PC-3 (cell line): ENCODE results near the gene ACOT8. TPM values are rescaled to one million over a fixed set of nuclear protein-coding genes. Genes with fewer than 3 reads are reported as not detected.

Experiments used
- ATAC-seq: fragments of 200-7000 bp; cut with Tn5 transposase; 2 replicates; pipeline ENCODE4 v1.9.1; 2020; ENCODE audit warnings: mild to moderate bottlenecking, moderate library complexity
- BruUV-seq: library from RNA; stranded (reverse); fragments of 400-500 nt; replicated peaks from 2 replicates; lab custom pipeline; 2021; lab: Mats Ljungman, UMichigan
- CTCF ChIA-PET: fragments of 300-600 bp; sonication (Branson Sonifier 250); formaldehyde crosslinking; loops from one replicate; lab custom pipeline; 2022; ENCODE audit warnings: antibody characterized with exemption; lab: Charles Lee
- POLR2A ChIA-PET: fragments of 300-600 bp; sonication (Branson Sonifier 250); formaldehyde crosslinking; loops from one replicate; lab custom pipeline; 2022; ENCODE audit warnings: antibody characterized with exemption; ENCODE audit not compliant: unreplicated experiment; lab: Charles Lee
- DNase-seq: peaks from one replicate; pipeline ENCODE4 v3.0.0-alpha.2; 2015
- H2AFZ ChIP-seq: fragments of 300-600 bp; sonication (generic); 2 replicates; pipeline ENCODE4 v1.6.0; 2016; ENCODE audit warnings: antibody characterized with exemption, low read length
- H3F3A ChIP-seq: fragments of 300-600 bp; sonication (generic); one replicate; pipeline ENCODE4 v1.6.0; 2017; ENCODE audit warnings: antibody characterized with exemption, low read length, control low read depth, mild to moderate bottlenecking; ENCODE audit not compliant: unreplicated experiment
- H3K27ac ChIP-seq: fragments of 300-600 bp; sonication (generic); 2 replicates; pipeline ENCODE4 v1.5.1; 2016; ENCODE audit warnings: mild to moderate bottlenecking, low read length
- H3K27me3 ChIP-seq: fragments of 300-600 bp; sonication (generic); 2 replicates; pipeline ENCODE4 v1.6.1; 2016; ENCODE audit warnings: low read length, mixed read lengths
- H3K36me3 ChIP-seq: fragments of 300-600 bp; sonication (generic); 2 replicates; pipeline ENCODE4 v1.6.1; 2016; ENCODE audit warnings: low read depth, mixed run types, low read length, mixed read lengths
- H3K4me1 ChIP-seq: fragments of 300-600 bp; sonication (generic); 2 replicates; pipeline ENCODE4 v1.5.1; 2016; ENCODE audit warnings: low read length; ENCODE audit not compliant: insufficient read depth
- H3K4me2 ChIP-seq: fragments of 300-600 bp; sonication (generic); 2 replicates; pipeline ENCODE4 v1.6.0; 2016; ENCODE audit warnings: low read length
- H3K4me3 ChIP-seq: fragments of 300-600 bp; sonication (generic); 2 replicates; pipeline ENCODE4 v1.5.1; 2016; ENCODE audit warnings: mild to moderate bottlenecking, low read length, mixed read lengths
- H3K79me2 ChIP-seq: fragments of 300-600 bp; sonication (generic); 2 replicates; pipeline ENCODE4 v1.6.1; 2017; ENCODE audit warnings: low read length, mixed read lengths
- H3K9ac ChIP-seq: fragments of 300-600 bp; sonication (generic); 2 replicates; pipeline ENCODE4 v1.6.0; 2016; ENCODE audit warnings: mild to moderate bottlenecking, low read length
- H3K9me2 ChIP-seq: fragments of 300-600 bp; sonication (generic); replicated peaks from 2 replicates; pipeline ENCODE4 v1.6.1; 2016; ENCODE audit warnings: mixed run types, low read length, mixed read lengths
- H3K9me3 ChIP-seq: fragments of 300-600 bp; sonication (generic); 2 replicates; pipeline ENCODE4 v1.6.1; 2016; ENCODE audit warnings: low read length, mixed read lengths
- H4K20me1 ChIP-seq: fragments of 300-600 bp; sonication (generic); 2 replicates; pipeline ENCODE4 v1.6.1; 2016; ENCODE audit warnings: low read length, mixed read lengths
- EZH2 ChIP-seq: fragments of 300-600 bp; sonication (generic); IDR thresholded peaks from one replicate; pipeline ENCODE4 v1.6.1; 2017; ENCODE audit warnings: antibody characterized with exemption, mild to moderate bottlenecking, low read length; ENCODE audit not compliant: unreplicated experiment
- EZH2phosphoT487 ChIP-seq: fragments of 300-600 bp; sonication (generic); IDR thresholded peaks from 2 replicates; pipeline ENCODE4 v1.6.1; 2018; ENCODE audit warnings: mild to moderate bottlenecking, antibody characterized with exemption, low read length, borderline replicate concordance
- intact Hi-C: fragments of 100-400 bp; cut with micrococcal nuclease; formaldehyde crosslinking; loops from 2 replicates; pipeline ENCODE4 v1.9.0; 2023
- total RNA-seq: library from RNA; depleted of rRNA; stranded (reverse); fragments of >200 nt; gene quantifications from 2 replicates; pipeline ENCODE4 v1.2.3, GENCODE V29; 2014
- TF ChIP-seq, protein P1 (sequence below): fragments of 300-600 bp; sonication (generic); conservative IDR thresholded peaks from 2 replicates; pipeline ENCODE4 v1.5.1; 2017; ENCODE audit warnings: antibody characterized with exemption, low read depth, mild to moderate bottlenecking, low read length

ACOT8 gene
- total RNA-seq, 1 experiment from 2014 or later: 58.8 TPM

DNA sequence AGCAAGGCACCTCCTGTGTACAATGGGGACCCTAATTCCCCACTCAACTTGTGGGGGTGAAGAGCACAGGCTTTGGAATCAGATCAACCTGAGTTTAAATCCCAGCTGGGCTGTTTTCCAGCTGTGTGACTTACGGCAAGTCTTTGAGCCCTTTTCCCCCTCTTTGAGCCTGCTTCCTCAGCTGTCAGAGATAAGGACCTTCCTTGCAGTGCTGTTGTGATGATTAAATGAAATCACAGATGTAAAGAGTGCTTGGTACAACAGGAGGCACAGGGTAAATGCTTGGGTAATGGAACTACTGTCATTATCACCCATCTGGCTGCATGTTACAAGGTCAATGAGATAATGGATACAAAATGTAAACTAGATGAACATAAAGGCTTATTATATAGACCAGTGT lies 20.4 kb downstream of the ACOT8 start:
- Histone ChIP-seq H3K9me2 (no peaks in the 10 kb centered on the region), H3K9me3 (no peaks in the 10 kb centered on the region), H3K4me1 (peaks cover 35% of the 10 kb centered on the region), H3F3A (no peaks in the 10 kb centered on the region), H3K4me3 (no peak overlapping the region; the same call in 1 of the 2 replicates), H3K9ac (0 out of 2 replicates have a peak overlapping the region, but pooled peaks have one; percentile 11), H3K36me3 (peaks cover 9% of the 10 kb centered on the region; the same call in 1 of the 2 replicates), H2AFZ (no peak overlapping the region), H4K20me1 (no peaks in the 10 kb centered on the region), H3K27me3 (no peaks in the 10 kb centered on the region), H3K4me2 (peak overlapping the region; percentile 64), H3K79me2 (peaks cover 29% of the 10 kb centered on the region), H3K27ac (peak overlapping the region; percentile 66)
- no peak for DNase-seq
- BruUV-seq: no TSS peak
- ChIA-PET POLR2A (interaction anchor here (1.4 kb wide), 1 partner anchor 31 kb away, joined by 5 read pairs; no protein-coding TSS in a partner anchor), CTCF (no interaction called here)
- TF ChIP-seq EZH2phosphoT487 (no peak), EZH2 (no peak)
- TF ChIP-seq, protein P1, sequence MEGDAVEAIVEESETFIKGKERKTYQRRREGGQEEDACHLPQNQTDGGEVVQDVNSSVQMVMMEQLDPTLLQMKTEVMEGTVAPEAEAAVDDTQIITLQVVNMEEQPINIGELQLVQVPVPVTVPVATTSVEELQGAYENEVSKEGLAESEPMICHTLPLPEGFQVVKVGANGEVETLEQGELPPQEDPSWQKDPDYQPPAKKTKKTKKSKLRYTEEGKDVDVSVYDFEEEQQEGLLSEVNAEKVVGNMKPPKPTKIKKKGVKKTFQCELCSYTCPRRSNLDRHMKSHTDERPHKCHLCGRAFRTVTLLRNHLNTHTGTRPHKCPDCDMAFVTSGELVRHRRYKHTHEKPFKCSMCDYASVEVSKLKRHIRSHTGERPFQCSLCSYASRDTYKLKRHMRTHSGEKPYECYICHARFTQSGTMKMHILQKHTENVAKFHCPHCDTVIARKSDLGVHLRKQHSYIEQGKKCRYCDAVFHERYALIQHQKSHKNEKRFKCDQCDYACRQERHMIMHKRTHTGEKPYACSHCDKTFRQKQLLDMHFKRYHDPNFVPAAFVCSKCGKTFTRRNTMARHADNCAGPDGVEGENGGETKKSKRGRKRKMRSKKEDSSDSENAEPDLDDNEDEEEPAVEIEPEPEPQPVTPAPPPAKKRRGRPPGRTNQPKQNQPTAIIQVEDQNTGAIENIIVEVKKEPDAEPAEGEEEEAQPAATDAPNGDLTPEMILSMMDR: no peak
- intact Hi-C loops: loop anchor here (1.0 to 10.0 kb wide), 2 partner anchors 30 to 138 kb away; partner anchors contain the start of gene ZNF335
- no peak for ATAC-seq

DNA sequence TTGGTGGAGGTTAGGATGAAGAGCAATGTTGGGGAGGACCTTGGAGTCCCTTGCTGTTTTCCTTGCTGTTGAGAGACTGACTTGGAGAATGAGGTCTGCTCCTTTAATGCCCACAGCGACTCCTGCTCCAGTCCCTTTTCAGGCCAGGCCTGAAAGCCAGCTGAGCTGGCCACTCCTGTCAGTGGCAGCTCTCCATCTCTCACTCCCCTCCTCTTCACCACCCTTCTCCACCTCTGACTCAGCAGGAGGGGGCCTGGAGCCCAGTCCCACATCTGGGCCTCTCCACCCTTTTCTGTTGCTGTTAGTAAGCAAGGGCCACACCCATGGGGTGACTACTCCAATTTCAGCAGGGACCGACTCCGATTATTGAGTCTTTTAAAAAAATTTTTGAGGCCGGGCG lies 21.4 kb downstream of the ACOT8 start:
- H3K4me3 ChIP-seq: peak overlapping the region; percentile 78
- peak overlapping the region; percentile 91 for H3K4me2 ChIP-seq
- H4K20me1 ChIP-seq: no peaks in the 10 kb centered on the region
- no TSS peak for BruUV-seq
- no peaks in the 10 kb centered on the region for H3K27me3 ChIP-seq
- no peak overlapping the region for H2AFZ ChIP-seq
- peak; percentile 65 for ATAC-seq
- peaks cover 35% of the 10 kb centered on the region for H3K4me1 ChIP-seq
- H3K27ac ChIP-seq: peak overlapping the region; percentile 66
- ChIA-PET POLR2A (interaction anchor here (0.6 to 1.4 kb wide), 3 partner anchors 32 to 99 kb away, joined by 5 to 29 read pairs (median 17); no protein-coding TSS in a partner anchor), CTCF (interaction anchor here (0.6 kb wide), 1 partner anchor 55 kb away, joined by 4 read pairs; the partner anchor contains the start of genes CTSA and NEURL2)
- H3K36me3 ChIP-seq: no peaks in the 10 kb centered on the region; the same call in 1 of the 2 replicates
- peaks cover 29% of the 10 kb centered on the region for H3K79me2 ChIP-seq
- no peaks in the 10 kb centered on the region for H3K9me2 ChIP-seq
- intact Hi-C loops: loop anchor here (1.0 to 10.0 kb wide), 3 partner anchors 31 to 139 kb away; partner anchors contain the start of gene ZNF335
- H3F3A ChIP-seq: no peaks in the 10 kb centered on the region
- DNase-seq: peak; percentile 95
- peak overlapping the region; percentile 11; the same call in 1 of the 2 replicates for H3K9ac ChIP-seq
- H3K9me3 ChIP-seq: no peaks in the 10 kb centered on the region
- TF ChIP-seq, protein P1: no peak
- no peak for TF ChIP-seq EZH2phosphoT487
- TF ChIP-seq EZH2: no peak

DNA sequence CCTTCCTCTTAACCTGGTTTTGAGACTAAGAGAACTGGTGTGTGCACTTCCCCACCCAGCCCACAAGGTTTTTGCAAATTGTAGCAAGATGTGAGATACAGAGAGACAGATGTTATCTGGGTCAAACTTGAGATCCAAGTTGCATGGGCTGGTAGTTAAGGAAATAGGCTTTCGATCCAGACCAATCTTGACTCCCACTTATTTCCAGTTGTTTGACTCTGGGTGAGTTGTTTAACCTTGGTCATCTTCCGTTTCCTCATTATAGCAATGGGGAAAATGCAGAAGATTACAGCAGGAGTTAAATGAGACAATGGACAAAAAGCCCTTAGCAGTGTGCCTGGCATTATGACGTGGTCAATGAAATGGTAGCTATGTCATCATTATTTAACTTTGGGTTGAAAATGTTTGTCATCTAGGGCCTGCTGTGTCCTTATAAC lies 21.8 kb downstream of the ACOT8 start:
- Histone ChIP-seq H3K9me2 (no peaks in the 10 kb centered on the region), H3K9me3 (no peaks in the 10 kb centered on the region), H3K4me3 (peak overlapping the region; percentile 78), H3K4me2 (peak overlapping the region; percentile 91), H3K9ac (peak overlapping the region; percentile 2; the same call in 1 of the 2 replicates), H3K4me1 (peaks cover 35% of the 10 kb centered on the region), H3K27me3 (no peaks in the 10 kb centered on the region), H2AFZ (no peak overlapping the region), H4K20me1 (no peaks in the 10 kb centered on the region), H3K79me2 (peaks cover 29% of the 10 kb centered on the region), H3K36me3 (no peaks in the 10 kb centered on the region; the same call in 1 of the 2 replicates), H3F3A (no peaks in the 10 kb centered on the region), H3K27ac (peak overlapping the region; percentile 66)
- POLR2A ChIA-PET: interaction anchor here (0.6 to 1.4 kb wide), 2 partner anchors 32 to 74 kb away, joined by 5 to 29 read pairs; no protein-coding TSS in a partner anchor
- no peak for ATAC-seq
- TF ChIP-seq, protein P1: no peak
- no peak for TF ChIP-seq EZH2
- no peak for TF ChIP-seq EZH2phosphoT487
- intact Hi-C loops: loop anchor here (2.0 to 10.0 kb wide), 2 partner anchors 57 to 139 kb away; partner anchors contain the start of gene ZNF335
- TSS peak; percentile 13 for BruUV-seq
- CTCF ChIA-PET: no interaction called here
- peak; percentile 17 for DNase-seq
